Measurements from ENCODE around the gene AOPEP.

AOPEP gene

GRCh38 chr9:95074632-95075031, 348.1 kb downstream of the AOPEP start:
- no peak for DNase-seq

GRCh38 chr9:95075700-95076099, 349.2 kb downstream of the AOPEP start:
- DNase-seq = no peak

- no peak for DNase-seq
These were observed 350.2 kb downstream of the AOPEP start for GRCh38 chr9:95076696-95077052.

GRCh38 chr9:95077053-95077765, 350.7 kb downstream of the AOPEP start:
- DNase-seq = no peak

GRCh38 chr9:95077766-95078370, 351.4 kb downstream of the AOPEP start:
- DNase-seq = no peak

- DNase-seq = no peak
These were observed 352.0 kb downstream of the AOPEP start for GRCh38 chr9:95078511-95078910.

GRCh38 chr9:95078939-95079338, 352.4 kb downstream of the AOPEP start:
- DNase-seq = no peak

GRCh38 chr9:95079461-95079860, 353.0 kb downstream of the AOPEP start:
- DNase-seq = no peak

- DNase-seq = no peak
These were observed 354.6 kb downstream of the AOPEP start for GRCh38 chr9:95080961-95081647.

GRCh38 chr9:95081998-95082397, 355.5 kb downstream of the AOPEP start:
- no peak for DNase-seq

- DNase-seq = no peak
These were observed 356.0 kb downstream of the AOPEP start for GRCh38 chr9:95082401-95083084.

GRCh38 chr9:95083086-95083768, 356.7 kb downstream of the AOPEP start:
- DNase-seq = no peak

GRCh38 chr9:95084254-95084934, 357.9 kb downstream of the AOPEP start:
- DNase-seq = no peak

- no peak for DNase-seq
These were observed 358.7 kb downstream of the AOPEP start for GRCh38 chr9:95085036-95085770.

GRCh38 chr9:95085861-95086563, 359.5 kb downstream of the AOPEP start:
- no peak for DNase-seq

- DNase-seq = no peak
These were observed 360.1 kb downstream of the AOPEP start for GRCh38 chr9:95086564-95086955.

- DNase-seq = peak; percentile 9
These were observed 361.3 kb downstream of the AOPEP start for GRCh38 chr9:95087659-95088242.

- DNase-seq = no peak
These were observed 362.1 kb downstream of the AOPEP start for GRCh38 chr9:95088421-95089161.

- DNase-seq = no peak
These were observed 362.9 kb downstream of the AOPEP start for GRCh38 chr9:95089257-95090022.

Data from activated CD4-positive, alpha-beta T cell treated with anti-CD3 and anti-CD28 coated beads for 48 hours (primary cell).